BJ (cell line): ENCODE data around the gene PGAM4. TPM values are rescaled to one million over a fixed set of nuclear protein-coding genes. Genes with fewer than 3 reads are reported as not detected.
"Not testable (repeated sequence)": the region's sequence is repeated elsewhere in the genome, so short reads cannot be mapped to it uniquely, and the experiment has no call there.

Experiments used
- CTCF ChIA-PET: fragments of 350-600 bp; formaldehyde crosslinking; extraction: SDS; loops from one replicate; lab custom pipeline; 2021; ENCODE audit warnings: antibody characterized with exemption, inconsistent platforms; lab: Yijun Ruan, JAX
- POLR2A ChIA-PET: fragments of 300-600 bp; sonication (Branson Sonifier 250); formaldehyde crosslinking; extraction: SDS; loops from one replicate; lab custom pipeline; 2021; ENCODE audit warnings: antibody characterized with exemption; lab: Charles Lee
- DNase-seq: peaks from one replicate; pipeline ENCODE4 v3.0.0-alpha.2; 2011; ENCODE audit warnings: low read depth
- H3K27me3 ChIP-seq: 2 replicates; pipeline ENCODE4 v1.6.0; 2011; ENCODE audit warnings: low read length; ENCODE audit not compliant: control insufficient read depth, insufficient read depth
- H3K36me3 ChIP-seq: 2 replicates; pipeline ENCODE4 v1.5.1; 2011; ENCODE audit warnings: low read length; ENCODE audit not compliant: control insufficient read depth, insufficient read depth
- H3K4me3 ChIP-seq: 2 replicates; pipeline ENCODE4 v1.5.1; 2011; ENCODE audit warnings: low read depth, mild to moderate bottlenecking, control low read depth, low read length
- polyA plus RNA-seq: library from polyadenylated mRNA; depleted of rRNA; stranded (reverse); fragments of >200 nt; gene quantifications from 2 replicates; pipeline ENCODE4 v1.2.3, GENCODE V29; 2011
- TF ChIP-seq, protein P1 (sequence below): IDR thresholded peaks from 2 replicates; pipeline ENCODE4 v1.5.1; 2011; ENCODE audit warnings: low read depth, mild to moderate bottlenecking, control low read depth, inconsistent platforms, low read length, moderate library complexity; ENCODE audit not compliant: insufficient read depth

The PGAM4 gene
- polyA plus RNA-seq, 1 experiment, result 0.53 TPM

DNA sequence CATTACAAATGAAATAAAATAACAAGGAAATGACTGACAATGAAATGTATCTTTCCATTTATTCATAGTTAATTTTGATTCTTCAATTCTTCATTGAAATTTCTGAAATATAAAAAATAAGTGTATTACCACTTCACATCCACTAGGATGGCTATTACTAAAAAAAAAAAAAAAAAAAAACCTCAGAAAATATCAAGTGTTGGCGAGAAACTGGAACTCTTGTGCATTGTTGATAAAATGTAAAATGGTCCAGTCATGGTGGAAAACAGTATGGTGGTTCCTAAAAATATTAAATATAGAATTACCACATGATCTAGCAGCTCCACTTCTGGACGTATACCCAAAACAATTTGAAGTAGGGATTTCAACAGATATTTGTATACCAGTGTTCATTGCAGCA is 22.9 kb downstream of the PGAM4 start:
- H3K36me3 ChIP-seq, result no peaks in the 10 kb centered on the region
- no peak for DNase-seq
- CTCF ChIA-PET, result no interaction called here
- TF ChIP-seq, protein P1, sequence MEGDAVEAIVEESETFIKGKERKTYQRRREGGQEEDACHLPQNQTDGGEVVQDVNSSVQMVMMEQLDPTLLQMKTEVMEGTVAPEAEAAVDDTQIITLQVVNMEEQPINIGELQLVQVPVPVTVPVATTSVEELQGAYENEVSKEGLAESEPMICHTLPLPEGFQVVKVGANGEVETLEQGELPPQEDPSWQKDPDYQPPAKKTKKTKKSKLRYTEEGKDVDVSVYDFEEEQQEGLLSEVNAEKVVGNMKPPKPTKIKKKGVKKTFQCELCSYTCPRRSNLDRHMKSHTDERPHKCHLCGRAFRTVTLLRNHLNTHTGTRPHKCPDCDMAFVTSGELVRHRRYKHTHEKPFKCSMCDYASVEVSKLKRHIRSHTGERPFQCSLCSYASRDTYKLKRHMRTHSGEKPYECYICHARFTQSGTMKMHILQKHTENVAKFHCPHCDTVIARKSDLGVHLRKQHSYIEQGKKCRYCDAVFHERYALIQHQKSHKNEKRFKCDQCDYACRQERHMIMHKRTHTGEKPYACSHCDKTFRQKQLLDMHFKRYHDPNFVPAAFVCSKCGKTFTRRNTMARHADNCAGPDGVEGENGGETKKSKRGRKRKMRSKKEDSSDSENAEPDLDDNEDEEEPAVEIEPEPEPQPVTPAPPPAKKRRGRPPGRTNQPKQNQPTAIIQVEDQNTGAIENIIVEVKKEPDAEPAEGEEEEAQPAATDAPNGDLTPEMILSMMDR, result no peak
- no peak overlapping the region for H3K4me3 ChIP-seq
- POLR2A ChIA-PET, result no interaction called here
- no peaks in the 10 kb centered on the region for H3K27me3 ChIP-seq

DNA sequence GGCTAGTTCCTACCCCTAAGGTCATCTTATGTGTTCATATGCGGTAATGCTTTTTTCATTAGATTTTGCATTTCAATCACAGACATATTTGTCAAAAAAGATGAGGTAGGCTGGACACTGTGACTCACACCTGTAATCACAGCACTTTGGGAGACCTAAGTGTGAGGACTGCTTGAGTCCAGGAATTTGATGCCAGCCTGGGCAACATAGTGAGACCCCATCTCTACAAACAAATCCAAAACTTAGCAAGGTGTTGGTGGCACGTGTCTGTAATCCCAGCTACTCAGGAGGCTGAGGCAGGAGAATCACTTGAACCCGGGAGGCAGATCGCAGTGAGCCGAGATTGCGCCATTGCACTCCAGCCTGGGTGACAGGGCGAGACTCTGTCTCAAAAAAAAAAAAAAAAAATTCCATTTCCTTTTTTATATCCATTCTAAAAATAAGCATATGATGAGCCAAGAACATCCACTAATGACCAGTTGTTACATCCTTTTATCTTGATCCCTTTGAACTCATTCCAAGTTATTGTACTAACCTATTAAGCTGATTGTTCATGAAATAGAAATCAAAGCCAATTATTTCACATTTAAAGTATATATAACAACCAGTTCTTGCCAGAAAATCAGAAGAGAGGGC is 23.4 kb downstream of the PGAM4 start:
- no peaks in the 10 kb centered on the region for H3K27me3 ChIP-seq
- CTCF ChIA-PET, result no interaction called here
- no peak for DNase-seq
- H3K4me3 ChIP-seq, result no peak overlapping the region
- POLR2A ChIA-PET, result no interaction called here
- no peaks in the 10 kb centered on the region for H3K36me3 ChIP-seq
- TF ChIP-seq, protein P1, result no peak

DNA sequence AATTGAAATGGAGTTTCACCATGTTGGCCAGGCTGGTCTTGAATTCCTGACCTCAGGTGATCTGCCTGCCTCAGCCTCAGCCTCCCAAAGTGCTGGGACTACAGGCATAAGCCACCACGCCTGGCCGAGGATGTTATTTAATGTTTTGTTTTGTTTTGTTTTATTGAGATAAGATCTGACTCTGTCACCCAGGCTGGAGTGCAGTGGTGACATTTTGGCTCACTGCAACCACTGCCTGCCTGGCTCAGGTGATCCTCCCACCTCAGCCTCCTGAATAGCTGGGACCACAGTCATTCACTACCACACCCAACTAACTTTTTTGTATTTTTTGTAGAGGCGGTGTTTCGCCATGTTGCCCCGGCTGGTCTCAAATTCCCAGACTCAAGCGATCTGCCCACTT is 24.4 kb downstream of the PGAM4 start:
- H3K27me3 ChIP-seq, H3K36me3 ChIP-seq, H3K4me3 ChIP-seq, CTCF ChIA-PET, DNase-seq, POLR2A ChIA-PET: not testable (repeated sequence)

DNA sequence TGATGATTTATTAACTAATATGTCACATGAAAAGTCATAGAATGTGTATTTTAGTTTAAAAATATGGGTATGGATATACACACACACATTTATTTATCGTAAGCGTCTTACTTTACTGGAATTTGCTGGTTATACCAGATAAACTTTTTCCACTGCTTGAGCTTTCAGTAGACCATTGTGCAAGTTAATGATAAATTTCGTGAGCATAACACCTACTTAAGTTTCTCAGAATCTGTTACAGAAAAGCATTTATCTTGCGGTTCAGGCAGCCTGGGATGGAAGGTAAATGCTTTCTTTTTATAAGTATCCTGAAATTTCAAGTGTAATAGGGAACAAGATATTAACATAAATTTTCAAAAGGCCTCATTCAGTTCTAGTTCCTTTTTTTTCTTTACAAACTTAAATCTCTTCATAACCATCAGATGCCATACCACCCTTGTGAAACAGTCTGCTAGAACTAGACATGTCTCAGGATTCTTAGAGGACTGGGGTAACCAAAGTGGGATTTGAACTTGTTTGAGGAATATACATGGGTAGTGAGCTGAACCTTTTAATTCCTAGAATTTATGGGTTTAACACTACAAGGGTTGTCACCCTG is 31.3 kb downstream of the PGAM4 start:
- H3K36me3 ChIP-seq, result no peaks in the 10 kb centered on the region
- ChIA-PET POLR2A (no interaction called here), CTCF (interaction anchor here (0.7 kb wide), 1 partner anchor 37 kb away, joined by 3 read pairs; no protein-coding TSS in a partner anchor)
- no peaks in the 10 kb centered on the region for H3K27me3 ChIP-seq
- TF ChIP-seq, protein P1, result no peak
- no peak for DNase-seq
- no peak overlapping the region for H3K4me3 ChIP-seq

DNA sequence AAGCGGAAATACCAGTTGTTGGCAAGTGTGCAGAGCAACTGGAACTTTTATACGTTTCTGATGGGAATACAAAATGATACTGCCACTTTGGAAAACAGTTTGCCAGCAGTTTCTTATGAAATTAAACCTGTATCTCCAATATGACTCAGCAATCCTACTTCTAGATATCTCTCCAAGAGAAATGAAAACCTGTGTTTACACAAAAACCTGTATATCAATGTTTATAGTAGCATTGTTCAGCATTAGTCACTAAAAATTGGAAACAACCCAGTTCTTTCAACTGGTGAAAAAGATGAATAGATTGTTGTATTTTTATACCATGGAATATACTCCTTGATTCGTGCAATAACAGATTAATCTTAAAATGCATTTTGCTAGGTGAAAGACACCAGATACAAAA is 32.1 kb downstream of the PGAM4 start:
- Histone ChIP-seq H3K4me3 (no peak overlapping the region), H3K36me3 (no peaks in the 10 kb centered on the region), H3K27me3 (no peaks in the 10 kb centered on the region)
- POLR2A ChIA-PET, result no interaction called here
- CTCF ChIA-PET, result no interaction called here
- TF ChIP-seq, protein P1, result no peak
- no peak for DNase-seq

DNA sequence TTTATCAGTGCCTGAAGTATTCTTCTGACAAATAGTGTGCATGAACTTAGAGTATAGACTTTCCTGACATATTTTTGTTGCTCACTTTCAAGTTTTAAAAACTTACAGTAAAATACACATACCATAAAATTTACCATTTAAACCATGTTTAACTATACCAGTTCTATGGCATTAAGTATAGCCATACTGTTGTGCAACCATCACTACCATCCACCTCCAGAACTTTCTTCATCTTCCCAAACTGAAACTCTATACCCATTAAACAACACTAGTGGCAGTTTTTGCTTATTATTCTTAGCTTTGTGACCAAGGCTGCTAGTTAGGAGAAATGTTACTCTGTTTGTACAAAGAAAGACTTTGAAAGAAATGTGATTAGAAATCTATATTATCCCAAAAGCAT is 33.1 kb downstream of the PGAM4 start:
- POLR2A ChIA-PET, result no interaction called here
- CTCF ChIA-PET, result no interaction called here
- TF ChIP-seq, protein P1, result no peak
- Histone ChIP-seq H3K27me3 (no peaks in the 10 kb centered on the region), H3K4me3 (no peak overlapping the region), H3K36me3 (no peaks in the 10 kb centered on the region)
- no peak for DNase-seq
